Activated CD4-positive, CD25-positive, alpha-beta regulatory T cell (primary cell): Measurements from ENCODE around the gene BID.
A peak's percentile ranks its signal among the peaks of the same experiment; 100 is the strongest.

Experiments used
- DNase-seq, 4 experiments: peaks; one replicate each; lab custom pipeline; 2025; lab: John Stamatoyannopoulos, UW

BID gene

DNA sequence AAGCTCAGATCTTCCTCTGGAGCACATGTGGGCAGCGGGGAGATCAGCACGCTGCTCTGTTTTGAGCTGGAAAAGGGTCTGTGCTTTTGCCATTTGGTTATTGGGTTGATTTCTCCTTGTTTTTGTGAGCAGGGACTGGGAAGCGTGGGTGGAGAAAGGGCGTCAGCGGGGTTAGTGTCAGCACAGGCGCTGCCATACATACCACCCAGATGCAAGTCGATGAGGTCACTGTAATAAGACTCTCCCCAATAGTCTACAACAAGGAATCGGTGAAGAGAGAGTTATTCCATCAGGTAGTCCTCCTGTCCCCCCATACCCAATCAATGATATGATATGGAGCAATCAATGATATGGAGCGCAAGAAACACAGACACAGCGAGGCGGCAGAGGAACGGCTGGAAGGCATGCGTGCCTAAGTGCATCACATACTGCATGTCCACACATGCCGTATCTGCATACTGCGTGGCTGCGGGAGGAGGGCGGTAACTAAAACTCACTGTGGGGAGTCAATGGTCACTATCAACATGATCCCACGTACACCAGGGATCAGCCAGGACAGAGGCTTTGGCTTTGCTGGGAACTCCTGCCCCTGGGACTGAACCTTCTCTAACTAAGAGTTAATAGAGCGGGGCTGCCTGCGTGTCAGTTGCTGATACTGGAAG is 29.5 kb upstream of the BID start:
- no peak for DNase-seq

DNA sequence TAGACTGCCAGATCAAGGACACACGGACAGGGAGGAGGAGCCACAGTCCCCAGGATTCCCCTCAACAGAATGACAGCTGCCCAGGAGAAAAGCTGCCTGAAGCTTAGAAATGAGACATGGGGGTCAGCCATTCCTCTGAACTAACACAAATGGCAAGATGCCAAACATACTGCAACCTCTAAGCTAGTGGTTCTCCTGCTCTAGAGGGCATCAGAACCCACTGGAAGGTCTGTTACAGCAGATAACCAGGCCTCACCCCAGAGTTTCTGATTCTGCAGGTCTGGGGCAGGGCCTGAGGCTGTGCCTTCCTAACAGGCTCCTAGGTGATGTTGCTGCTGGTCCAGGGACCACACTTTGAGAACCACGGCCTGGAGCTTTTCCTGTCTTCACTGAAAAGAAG is 28.6 kb upstream of the BID start:
- no peak for DNase-seq

DNA sequence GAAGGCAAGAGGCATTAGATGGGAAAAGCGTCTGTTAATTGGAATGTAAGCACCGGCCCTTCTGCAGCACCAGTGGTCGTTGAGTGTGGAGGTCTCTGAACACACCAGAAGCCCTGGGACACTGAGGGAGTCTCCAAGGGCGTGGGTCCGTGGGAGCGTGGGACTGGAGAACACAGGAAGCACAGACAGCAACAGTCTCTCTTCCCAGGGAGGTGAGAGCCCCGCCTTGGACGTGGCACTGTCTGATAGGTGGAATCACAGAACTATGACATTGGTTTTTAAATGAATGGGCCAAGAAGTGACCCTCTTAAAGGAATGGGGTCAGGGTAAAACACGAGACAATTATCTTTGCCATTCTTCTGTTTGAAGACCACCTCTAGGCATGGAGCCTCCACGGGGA is 28.1 kb upstream of the BID start:
- no peak for DNase-seq

DNA sequence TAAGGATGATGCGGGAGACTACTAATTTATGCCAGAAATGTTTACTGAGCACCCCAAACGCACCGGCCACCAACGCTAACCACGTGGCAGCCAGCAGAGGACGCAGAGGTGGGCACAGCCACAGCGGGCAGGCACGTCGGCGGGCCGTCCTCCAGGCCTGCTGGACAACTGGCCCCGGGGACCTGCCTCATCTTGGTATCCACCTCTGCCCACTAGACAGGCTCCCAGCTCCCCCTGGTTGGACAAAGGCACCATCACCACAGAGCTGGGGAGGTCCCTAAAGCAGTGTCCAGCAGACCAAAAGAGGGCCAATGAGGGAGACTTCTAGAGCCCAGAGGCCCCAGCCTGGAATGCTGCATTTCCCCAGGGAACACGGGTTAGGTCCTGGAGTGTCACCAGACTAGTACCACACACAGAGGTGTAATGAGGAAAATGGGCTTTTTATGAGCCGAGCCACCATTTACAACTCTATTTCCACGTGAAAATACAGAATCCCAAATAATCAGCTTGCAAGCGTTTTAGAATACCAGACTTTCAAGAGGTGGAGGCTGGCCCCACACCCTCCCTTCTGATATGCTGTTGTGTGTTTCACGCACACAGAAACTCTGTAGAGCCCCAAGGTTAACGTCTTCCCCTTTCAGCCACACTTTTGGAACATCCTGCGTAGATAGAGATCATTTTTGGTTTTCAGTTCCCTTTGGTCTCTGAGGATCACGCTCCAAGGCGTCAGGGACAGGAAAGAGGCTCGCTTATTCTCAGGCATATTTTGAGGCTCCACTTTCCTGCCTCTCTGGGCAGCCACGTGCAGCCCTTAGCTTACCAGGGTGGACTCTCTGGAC is 23.7 kb upstream of the BID start:
- DNase-seq = no peak

DNA sequence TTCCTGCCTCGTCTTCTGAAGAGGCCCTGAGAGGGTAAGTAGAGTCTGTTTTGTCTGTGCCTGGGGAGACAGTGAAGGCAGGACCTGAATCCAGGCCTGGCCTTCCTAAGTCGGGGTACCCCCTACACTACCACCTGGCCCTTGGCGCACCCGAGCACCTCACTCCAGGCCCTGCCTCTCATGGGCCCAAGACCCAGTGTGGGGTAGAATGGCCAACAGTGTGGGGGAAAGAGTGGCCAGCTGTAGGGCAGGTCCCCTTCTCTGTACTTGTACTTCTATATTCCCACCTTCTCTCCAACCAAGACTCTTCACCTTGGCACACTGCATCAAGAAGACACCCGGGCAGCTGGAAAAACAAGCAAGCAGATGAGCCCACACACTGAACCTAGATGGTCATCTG is 22.4 kb upstream of the BID start:
- no peak for DNase-seq

DNA sequence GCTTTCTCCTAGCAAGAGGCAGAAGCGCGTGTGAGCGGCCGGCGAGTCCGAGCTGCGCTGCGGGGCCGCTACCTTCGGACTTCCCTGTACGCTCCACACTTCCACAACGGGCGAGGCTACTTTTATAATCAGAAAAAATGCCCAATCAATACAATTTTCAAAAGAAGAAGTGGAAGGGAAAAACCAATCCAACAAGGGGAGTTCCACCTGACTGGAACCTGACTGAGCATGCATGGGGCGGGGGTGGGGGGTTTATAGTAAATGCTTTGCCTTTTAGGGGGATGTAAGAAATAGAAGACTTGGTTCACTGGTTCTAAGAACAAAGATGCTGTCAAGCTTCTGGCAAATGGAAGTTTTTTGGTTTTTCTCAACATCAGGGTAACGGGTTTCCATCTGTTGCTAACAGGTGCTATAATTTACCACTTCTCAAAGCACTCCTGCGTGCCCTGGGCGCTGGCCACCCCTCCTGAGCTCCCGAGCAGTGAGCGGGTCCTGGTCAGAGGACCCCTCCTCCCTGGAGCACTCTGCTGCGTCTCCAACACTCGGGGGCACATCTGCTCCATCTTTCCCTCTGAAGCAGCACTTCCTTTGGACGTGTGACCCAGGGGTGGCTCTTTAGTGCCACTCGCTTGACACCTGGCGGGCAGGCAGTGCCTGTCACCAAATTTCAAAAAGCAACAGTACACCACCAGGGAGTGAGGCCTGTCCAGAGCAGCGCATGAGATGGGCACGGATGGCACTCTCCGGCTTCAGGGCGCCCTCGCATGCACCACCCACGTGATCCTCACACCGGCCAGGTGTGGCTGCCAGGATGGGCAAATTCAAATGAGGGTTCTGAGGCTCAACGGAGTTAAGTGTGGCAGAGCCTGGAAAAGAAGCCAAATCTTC is 21.6 kb upstream of the BID start:
- DNase-seq = no peak

DNA sequence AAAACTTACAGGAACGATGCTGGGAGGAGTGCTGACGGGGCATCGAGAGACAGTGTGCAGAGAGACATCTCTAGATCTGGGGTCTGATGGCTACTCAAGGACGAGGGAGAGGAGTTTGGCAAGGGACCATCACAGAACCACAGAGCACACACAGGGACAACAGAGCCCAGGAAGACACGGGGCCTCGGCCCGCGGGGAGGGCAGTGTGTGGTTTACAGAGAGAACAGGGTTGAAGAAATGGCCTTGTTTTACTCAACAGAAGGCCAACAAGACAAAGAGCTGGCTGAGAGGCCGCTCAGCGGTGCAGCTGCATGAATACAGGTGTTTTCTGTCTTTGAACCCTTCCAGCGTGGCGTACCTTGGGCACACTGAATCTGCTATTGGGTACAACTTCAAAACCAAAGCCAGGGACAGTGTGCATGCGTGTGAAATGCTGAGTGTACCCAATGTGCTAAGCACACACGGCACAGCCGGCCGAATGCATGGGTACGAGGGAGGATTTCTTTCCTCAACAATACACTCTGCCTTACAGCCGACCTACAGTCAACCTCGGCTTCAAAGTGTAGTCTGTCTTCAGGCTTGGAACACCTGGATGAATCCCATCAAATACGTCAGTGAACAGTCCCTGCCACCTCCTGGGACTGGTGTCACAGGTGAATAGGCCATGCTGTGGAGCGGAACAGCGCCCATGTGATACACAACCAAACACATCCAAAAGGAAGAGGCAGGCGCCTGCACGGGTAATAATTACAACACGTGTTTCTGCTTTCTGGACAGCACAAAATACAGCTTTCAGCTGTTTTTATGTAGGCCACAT is 20.7 kb upstream of the BID start:
- DNase-seq = no peak

DNA sequence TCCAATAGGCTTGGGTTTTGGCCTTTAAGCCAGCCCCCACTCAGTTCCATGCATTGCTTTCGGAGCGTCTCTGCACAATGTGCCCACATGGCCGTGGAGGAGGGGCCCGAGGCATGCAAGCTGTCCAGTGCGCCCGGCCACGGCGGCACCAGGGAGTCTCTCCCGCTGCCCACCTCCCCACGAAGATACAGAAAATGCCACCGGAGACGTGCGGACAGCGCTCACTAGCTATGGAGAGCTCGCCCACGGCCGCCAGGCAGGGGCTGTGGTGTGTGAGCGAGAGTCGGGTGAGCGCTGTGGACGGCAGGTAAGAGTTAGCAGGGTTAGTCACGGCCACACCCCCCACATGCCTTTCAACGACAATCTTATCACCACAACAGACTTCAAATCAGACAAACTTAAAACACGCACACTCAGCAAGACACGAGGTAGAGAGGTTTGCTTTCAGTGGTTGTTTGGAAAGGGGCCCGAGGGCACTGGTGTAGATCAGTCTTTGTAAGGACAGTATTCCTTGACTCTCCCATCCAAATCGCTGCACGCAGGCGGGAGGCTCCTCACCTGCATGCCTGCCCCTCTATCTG is 18.7 kb upstream of the BID start:
- no peak for DNase-seq

DNA sequence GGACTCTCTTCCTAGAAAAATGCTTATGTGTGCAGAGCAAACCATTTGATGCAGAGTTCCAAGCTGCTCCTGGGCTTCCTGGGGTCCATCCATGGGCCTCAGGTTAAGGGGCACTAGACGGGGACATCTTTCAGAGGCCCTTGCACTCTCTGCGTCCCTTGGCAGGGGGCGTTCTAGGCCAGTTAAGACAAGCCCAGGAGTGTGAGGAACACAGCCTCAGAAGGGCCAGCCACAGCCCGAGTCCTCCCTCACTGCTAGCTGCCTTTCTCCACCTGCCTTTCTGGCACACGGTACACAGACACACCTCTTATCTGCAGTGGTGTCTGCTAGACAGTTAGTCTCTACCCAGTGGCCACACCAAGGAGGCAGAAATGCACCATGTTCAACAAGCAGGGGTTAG is 18.0 kb upstream of the BID start:
- no peak for DNase-seq

DNA sequence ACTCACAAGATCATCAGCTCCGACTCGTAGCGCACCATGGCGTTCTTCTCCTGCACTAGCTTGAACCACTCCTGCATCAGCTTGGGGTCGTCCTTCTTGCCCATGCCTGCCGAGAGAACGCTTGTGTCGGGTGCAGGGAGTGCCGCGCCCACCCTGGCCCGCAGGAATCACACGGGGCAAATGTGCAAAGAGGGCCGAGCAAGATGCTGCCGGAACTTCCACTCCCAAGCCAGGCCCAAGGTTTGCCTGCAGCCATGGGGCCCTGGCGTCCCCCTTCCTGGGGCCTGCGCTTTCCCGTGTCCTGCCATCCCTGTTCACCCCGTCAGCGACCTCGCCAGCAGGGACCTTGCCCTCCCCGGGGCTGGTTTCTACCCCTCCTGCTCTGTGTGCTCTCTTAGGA is 16.9 kb upstream of the BID start:
- no peak for DNase-seq

DNA sequence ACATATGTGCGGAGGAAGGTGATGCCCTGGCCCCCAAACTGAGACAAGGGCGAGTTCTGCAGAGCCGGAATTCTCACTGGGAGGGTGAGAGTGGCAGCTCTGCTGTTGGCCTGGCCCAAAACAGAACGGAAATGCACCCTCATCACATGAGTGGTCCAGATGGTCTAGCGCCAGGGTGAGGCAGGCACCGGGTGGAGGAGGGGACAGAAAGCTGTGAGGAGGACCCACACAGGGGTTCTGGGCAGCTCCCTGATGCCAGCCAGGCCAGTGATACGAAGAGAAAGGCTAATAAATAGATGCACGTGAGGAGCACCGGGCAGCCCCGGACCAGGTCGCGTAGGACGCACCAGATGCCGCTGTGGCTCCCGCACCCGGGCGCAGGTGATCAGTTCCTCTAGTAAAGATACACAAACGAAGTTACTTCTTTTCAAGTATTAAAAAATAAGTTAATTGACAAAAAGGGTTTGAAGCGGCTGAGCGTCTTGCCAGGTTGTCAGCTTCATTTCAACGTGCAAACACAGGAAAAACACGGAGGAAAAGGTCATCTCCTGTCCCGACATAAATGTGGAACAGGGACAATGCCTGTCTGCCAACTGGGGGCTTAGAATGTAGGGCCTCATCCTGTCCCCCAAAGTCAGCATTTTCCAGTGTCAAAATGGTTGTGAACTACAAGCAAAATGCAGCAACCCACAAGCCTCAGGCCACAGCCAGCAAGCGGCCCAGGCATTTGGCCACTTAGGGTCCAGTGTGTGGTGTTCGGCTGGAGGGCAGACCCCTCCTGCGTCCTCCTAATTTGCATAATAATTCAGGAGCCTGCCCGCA is 15.3 kb upstream of the BID start:
- no peak for DNase-seq

DNA sequence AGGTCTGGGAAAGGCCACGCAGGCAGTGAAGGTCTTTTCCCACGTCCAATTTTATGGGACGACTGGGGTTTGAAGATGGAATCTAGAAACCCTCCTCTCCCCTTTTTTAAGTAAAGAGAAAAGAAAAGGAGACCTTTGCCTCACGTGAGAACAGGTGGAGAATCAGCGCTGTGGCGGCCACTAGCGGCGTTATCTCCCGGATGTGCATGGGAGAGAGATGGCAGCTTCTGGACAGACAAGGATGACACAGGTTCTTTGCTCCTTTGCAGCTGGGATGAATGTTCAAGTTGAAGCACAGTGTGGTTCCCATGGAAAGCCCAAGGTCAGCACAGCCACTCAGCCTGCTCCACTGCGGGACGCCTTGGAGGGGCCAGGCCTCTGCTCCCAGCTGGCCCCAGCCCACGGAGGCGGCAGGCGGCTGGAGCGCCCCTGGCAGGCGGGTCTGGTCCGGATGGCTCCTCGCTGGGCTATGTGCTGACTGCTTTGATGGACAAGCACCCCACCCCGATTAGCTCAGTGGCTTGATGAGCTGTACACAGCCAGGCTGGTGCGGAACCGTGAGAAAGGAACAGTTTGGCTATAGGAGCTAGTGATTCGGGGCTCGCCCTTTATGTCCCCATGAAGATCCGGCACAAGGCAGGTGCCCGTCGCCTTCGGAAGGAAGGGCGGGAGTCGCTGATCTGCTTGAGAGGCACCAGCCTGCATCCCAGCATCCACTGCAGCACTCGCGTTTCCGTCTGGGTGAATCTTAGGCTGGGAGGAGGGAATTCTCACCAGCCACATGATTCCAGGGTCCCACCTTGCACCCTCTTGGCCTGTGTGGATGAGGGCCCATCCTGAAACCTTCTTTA is 14.5 kb upstream of the BID start:
- DNase-seq = no peak

DNA sequence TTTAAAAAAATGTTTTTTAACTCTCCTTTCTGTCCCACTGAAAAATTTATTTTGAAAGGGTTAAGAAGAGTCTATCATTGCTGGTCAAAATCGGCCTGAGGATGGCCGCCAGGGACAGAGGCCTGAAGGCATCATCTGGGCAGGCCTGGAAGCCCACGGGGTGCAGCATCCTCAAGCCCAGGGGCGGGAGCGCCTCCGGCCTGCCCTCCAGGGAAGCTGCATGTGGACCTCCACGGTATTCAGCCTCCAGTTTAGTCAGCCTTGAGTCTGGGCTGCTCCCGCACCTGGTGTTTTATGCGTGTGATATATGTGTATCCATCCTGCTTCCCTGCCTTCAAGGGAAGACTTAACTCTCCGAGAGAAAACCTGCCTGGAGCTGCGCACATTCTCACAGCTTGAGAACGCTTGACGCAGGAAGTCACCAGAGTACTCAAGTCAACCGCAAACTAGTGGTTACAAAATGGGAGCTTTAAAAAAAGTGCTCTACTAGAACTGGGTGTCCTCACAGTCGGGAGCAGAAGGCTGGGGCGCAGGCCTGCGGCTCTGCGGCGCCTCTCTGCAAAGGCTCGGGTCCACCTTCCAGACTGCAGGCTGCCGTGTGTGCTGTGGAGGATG is 13.6 kb upstream of the BID start:
- DNase-seq = no peak

DNA sequence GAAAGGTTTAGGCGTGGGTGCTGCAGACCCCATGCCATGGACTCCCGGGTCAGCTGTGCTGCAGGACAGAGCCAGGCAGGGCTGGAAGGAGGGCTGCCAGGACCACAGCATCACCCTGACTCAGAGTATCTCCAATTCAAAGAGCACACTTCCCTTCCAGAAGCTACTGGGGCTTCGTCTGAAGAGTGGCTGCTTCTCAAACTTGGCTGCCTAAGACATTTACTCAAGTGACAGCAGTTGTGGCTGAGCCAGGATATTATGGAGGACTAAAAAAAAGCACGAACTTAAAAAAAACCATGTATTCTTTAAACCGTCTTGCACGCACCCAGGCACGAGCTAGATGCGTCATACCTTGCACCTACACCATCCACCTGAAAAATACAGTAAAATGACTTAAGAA is 13.0 kb upstream of the BID start:
- DNase-seq = no peak

DNA sequence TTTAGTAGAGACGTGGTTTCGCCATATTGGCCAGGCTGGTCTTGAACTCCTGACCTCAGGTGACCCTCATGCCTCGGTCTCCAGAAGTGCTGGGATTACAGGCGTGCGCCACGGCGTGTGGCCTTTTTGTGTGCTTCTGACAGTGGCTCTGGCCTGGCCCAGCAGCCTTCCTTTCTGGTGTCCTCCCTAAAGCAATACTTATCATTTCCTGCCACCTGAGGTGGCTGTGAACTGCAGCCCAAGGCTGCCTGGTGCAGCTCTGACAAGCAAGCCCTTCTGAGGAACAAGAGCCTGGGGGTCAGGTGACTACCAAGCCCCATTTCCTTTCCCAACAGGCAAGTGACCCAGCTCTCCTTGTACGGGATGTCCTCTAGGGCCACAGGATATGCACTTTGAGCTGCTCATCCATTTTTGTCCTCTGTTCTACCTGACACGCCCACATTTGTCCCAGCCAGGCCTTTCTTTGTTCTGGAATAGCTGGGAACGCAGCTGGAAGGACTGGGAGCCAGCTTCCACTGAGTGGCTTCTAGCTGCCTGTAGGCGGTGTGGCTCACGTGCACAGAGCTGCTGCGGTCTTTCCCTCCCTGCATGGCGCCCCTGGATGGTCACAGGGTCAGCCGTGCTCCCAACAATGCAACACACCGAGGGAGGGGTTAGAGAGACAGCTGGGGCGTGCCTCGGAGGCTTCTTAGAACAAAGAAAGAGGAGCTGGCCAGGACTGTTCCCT is 12.3 kb upstream of the BID start:
- no peak for DNase-seq

DNA sequence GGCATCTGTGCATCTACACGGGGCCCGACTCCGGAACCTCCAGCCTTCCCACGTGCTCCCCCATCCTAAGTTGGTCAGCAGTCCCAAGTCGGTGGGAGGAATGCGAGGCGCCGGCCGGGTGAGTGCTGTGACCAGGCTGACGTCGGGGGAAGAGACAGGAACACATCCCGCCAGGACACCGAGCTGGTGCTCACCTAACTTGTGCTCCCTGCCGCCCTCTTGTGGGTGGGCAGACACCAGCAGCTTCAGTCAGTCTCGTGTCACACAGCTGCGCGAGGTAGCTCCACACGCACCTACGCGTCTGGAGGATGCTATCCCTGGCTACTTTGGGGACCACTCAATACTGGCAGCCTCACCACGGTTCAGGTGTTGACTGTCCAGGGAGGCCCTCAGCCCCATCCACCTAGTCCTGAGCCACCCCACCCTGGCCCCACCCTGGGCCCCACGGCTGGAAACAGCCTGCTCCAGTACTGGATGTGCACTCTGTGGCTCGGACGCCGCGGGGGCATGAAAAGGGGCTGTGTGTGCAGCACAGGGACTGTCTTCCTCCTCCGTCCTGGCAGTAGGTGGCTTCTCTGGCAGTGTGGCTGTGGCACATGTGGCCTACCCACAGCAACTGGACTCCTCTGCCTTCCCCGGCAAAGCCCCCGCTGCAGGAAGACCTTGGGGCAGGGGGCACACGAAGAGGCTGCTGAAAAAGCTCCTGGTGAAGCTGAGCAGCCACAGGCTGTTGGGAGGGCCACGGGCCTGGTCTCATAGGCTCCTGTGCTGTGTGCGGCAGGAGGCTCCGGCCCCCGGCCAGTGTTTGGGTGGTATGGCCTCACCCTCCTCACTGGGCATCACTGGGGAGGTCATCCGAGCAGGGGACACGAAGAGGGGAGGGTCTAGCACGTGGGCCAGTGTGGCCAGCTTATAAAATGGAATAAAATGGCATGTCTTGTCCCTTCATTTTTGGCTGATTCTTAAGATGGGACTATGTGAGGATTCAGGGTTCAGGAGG is 11.2 kb upstream of the BID start:
- peak; percentile 37 to 65 (median 58) for DNase-seq

DNA sequence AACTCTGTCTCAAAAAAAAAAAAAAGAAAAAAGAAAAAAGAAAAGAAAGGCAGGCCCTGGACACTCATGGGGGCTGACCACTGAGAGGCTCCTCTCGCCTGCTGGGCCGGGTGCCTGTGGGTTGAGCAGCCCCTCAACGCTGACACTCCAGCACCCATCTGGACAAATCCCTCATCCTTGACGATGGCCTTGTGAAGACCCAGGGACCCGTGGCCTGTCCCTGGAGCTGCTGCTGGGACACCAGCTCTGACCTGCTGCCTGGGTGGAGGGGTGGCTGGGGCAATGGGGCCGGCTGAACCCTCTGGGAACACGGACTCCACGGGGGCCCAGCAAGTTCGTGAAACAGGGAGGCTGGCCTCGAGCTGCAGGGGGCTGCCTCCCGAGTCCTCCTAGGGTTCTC is 10.5 kb upstream of the BID start:
- no peak for DNase-seq
